NB4 (cell line): ENCODE measurements around the gene TMLHE.
"Not testable (repeated sequence)": the region's sequence is repeated elsewhere in the genome, so short reads cannot be mapped to it uniquely, and the experiment has no call there.

Experiments
- DNase-seq: peaks from one replicate; pipeline ENCODE4 v3.0.0; 2010; ENCODE audit warnings: low read depth
- H3K4me3 ChIP-seq: one replicate; pipeline ENCODE4 v1.5.1; 2011; ENCODE audit warnings: mild to moderate bottlenecking, low read depth, low read length, moderate library complexity
- CTCF ChIP-seq: IDR thresholded peaks from one replicate; pipeline ENCODE4 v1.5.1; 2012; ENCODE audit warnings: low read depth, low read length
- MAX ChIP-seq: IDR thresholded peaks from 2 replicates; pipeline ENCODE4 v1.6.1; 2011; ENCODE audit warnings: low read depth, low read length
- MYC ChIP-seq: IDR thresholded peaks from 2 replicates; pipeline ENCODE4 v1.6.1; 2011; ENCODE audit warnings: low read depth, low read length
- POLR2A ChIP-seq: IDR thresholded peaks from 2 replicates; pipeline ENCODE4 v1.6.1; 2011; ENCODE audit warnings: mild to moderate bottlenecking; ENCODE audit not compliant: insufficient read length; ENCODE audit errors: extremely low read depth

The TMLHE gene

GRCh38 chrX:155632431-155633100, 19.8 kb upstream of the TMLHE start:
- no peak overlapping the region for H3K4me3 ChIP-seq
- DNase-seq = peak; percentile 7
- no peak for TF ChIP-seq CTCF
- no peak for TF ChIP-seq MAX
- TF ChIP-seq POLR2A = no peak
- TF ChIP-seq MYC = no peak

- H3K4me3 ChIP-seq, DNase-seq: not testable (repeated sequence)
These were observed 7.4 kb upstream of the TMLHE start for GRCh38 chrX:155620110-155620509.

- TF ChIP-seq POLR2A = no peak
- TF ChIP-seq MYC = no peak
- no peak for TF ChIP-seq CTCF
- no peak for TF ChIP-seq MAX
- no peak for DNase-seq
- no peak overlapping the region for H3K4me3 ChIP-seq
These were observed 3.2 kb upstream of the TMLHE start for GRCh38 chrX:155615938-155616337.

- TF ChIP-seq POLR2A (no peak), MAX (no peak), MYC (no peak), CTCF (no peak)
- no peak overlapping the region for H3K4me3 ChIP-seq
- DNase-seq = no peak
These were observed 1.3 kb upstream of the TMLHE start for GRCh38 chrX:155613927-155614559.

- peak; percentile 22 for DNase-seq
- TF ChIP-seq POLR2A = no peak
- TF ChIP-seq MYC = no peak
- no peak for TF ChIP-seq MAX
- no peak for TF ChIP-seq CTCF
- peak overlapping the region; percentile 91 for H3K4me3 ChIP-seq
These were observed 1.4 kb downstream of the TMLHE start for GRCh38 chrX:155611302-155611701.

- no peak for TF ChIP-seq CTCF
- no peak for TF ChIP-seq MAX
- TF ChIP-seq MYC = no peak
- TF ChIP-seq POLR2A = no peak
- no peak for DNase-seq
- H3K4me3 ChIP-seq = no peak overlapping the region
These were observed 19.8 kb downstream of the TMLHE start for GRCh38 chrX:155592981-155593380.
